Right cardiac atrium (tissue), 5 donors: ENCODE results near the gene NEK9. TPM values are rescaled to one million over a fixed set of nuclear protein-coding genes. Genes with fewer than 3 reads are reported as not detected.
"Not testable (repeated sequence)": the region's sequence is repeated elsewhere in the genome, so short reads cannot be mapped to it uniquely, and the experiment has no call there.

Experiments
- ATAC-seq, 2 donors: fragments of 200-7000 bp; cut with Tn5 transposase; one replicate each; pipeline versions ENCODE4 v1.8.0 to v1.9.1; 2020; ENCODE audit warnings: moderate library complexity in 2 of 2, mild to moderate bottlenecking in 1 of 2
- DNase-seq, 3 donors: peaks; one replicate each; pipeline ENCODE4 v3.0.0-alpha.2; 2020
- H3K27ac ChIP-seq: one replicate; pipeline ENCODE4 v1.5.1; 2013; ENCODE audit warnings: mild to moderate bottlenecking, low read length, control low read depth, moderate library complexity
- H3K27me3 ChIP-seq: one replicate; pipeline ENCODE4 v1.6.1; 2013; ENCODE audit not compliant: control insufficient read depth, insufficient read depth
- H3K4me1 ChIP-seq: one replicate; pipeline ENCODE4 v1.6.1; 2013; ENCODE audit warnings: low read length; ENCODE audit not compliant: control insufficient read depth, insufficient read depth
- H3K4me3 ChIP-seq: one replicate; pipeline ENCODE4 v1.5.1; 2013; ENCODE audit warnings: low read length, control low read depth
- H3K9me3 ChIP-seq: one replicate; pipeline ENCODE4 v1.6.1; 2013; ENCODE audit warnings: low read length; ENCODE audit not compliant: control insufficient read depth
- WGBS: extraction: QIAGEN DNeasy Blood & Tissue Kit; methylation state at CpG from one replicate; pipeline ENCODE4 v1.1.7; 2013; 5-methylcytosine and 5-hydroxymethylcytosine counted together
- intact Hi-C, 4 donors: fragments of 100-400 bp; cut with DNase I; formaldehyde crosslinking; loops; one replicate each; pipeline versions ENCODE4 v1.11.0 to v1.14.0; 2022 to 2023
- polyA plus RNA-seq: library from polyadenylated mRNA; stranded (reverse); fragments of 200-250 nt; gene quantifications from one replicate; pipeline ENCODE4 v1.2.3, GENCODE V29; 2013
- total RNA-seq, 4 donors: library from RNA; stranded (reverse); fragmentation: NEBNext Ultra II Directional; extraction: Animal tissue kit (Norgen Biotek cat#: 25700); gene quantifications; one replicate each; pipeline ENCODE4 v1.2.1, GENCODE V29; 2021
- donor health status: healthy with polysubstance abuse.
- donor health status: DM: no; HTN: yes; CAD: no.
- donor health status: DM: no; HTN: no; CAD: no.
- donor health status: DM: no; HTN: yes; CAD: no; lungs with severe emphysema.
- donor health status: DM: yes; HTN: yes; CAD: no.

The NEK9 gene
- total and polyA plus RNA-seq, 5 donors, result 48.5 to 129 (median 122) TPM

DNA sequence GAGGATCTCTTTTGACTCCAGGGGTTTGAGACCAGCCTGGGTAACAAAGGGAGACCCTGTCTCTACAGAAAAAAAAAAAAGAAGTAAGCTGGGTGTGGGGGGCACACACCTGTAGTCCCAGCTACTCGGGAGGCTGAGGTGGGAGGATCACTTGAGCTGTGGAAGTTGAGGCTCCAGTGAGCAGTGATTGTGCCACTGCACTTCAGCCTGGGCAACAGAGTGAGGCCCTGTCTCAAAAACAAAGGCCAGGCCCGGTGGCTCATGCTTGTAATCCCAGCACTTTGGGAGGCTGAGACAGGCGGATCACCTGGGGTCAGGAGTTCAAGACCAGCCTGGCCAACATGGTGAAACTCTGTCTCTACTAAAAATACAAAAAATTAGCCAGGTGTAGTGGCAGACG, 59.1 kb downstream of the NEK9 start:
- DNase-seq, H3K9me3 ChIP-seq, ATAC-seq, H3K4me1 ChIP-seq, H3K27me3 ChIP-seq, H3K4me3 ChIP-seq: not testable (repeated sequence)
- WGBS, result 81% methylated on average over 4 of the region's 4 CpGs
- H3K27ac ChIP-seq, result peak overlapping the region; percentile 83
- intact Hi-C loops, result loop anchor here in 1 of 4 donors (10.0 kb wide), 1 partner anchor 63 kb away; the partner anchor contains the start of gene EIF2B2

DNA sequence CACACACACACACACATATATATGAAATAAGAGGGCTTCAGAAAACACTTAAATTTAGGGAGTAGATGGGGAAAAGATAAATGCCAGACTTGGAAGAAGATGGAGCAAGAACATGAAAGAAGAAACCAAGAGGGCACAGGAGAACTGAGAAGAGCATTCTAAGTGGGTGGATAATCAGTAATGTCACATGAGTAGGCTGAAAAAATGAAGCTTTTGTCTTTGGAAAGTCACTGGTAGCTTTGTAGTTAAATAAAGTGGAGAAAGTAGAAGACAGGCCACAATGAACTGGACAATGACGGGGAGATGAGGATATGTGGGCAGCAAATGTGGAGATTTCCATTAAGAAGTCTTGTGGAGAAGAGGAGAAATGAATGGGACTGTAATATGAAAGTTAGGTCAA, 59.6 kb downstream of the NEK9 start:
- Histone ChIP-seq H3K4me3 (no peak overlapping the region), H3K27ac (no peak overlapping the region), H3K4me1 (peaks cover 4% of the 10 kb centered on the region), H3K27me3 (no peaks in the 10 kb centered on the region), H3K9me3 (no peaks in the 10 kb centered on the region)
- 89% methylated on average over 1 of the region's 1 CpG for WGBS
- no peak for DNase-seq
- intact Hi-C loops, result loop anchor here in 1 of 4 donors (10.0 kb wide), 1 partner anchor 62 kb away; the partner anchor contains the start of gene EIF2B2
- ATAC-seq, result no peak

DNA sequence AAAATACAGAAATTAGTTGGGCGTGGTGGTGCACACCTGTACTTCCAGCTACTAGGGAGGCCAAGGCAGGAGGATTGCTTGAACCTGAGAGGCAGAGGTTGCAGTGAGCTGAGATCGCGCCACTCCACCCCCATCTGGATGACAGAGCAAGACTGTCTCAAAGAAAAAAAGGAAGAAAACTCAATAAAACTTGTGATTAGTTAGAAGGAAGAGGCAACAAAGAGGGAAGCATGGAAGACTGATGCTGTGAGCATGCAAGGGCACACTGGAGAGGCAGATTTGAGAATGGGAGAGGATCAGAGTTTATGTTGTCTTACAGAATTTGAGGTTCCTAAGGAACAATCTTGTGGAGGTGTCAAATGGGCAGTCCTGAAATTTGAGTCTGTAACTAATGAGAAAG, 60.2 kb downstream of the NEK9 start:
- intact Hi-C loops, result loop anchor here in 1 of 4 donors (10.0 kb wide), 1 partner anchor 62 kb away; the partner anchor contains the start of gene EIF2B2
- ATAC-seq (no peak), DNase-seq (no peak)
- 99% methylated on average over 3 of the region's 3 CpGs for WGBS
- H3K27me3 ChIP-seq, result no peaks in the 10 kb centered on the region
- peaks cover 4% of the 10 kb centered on the region for H3K4me1 ChIP-seq
- no peak overlapping the region for H3K27ac ChIP-seq
- H3K4me3 ChIP-seq, result no peak overlapping the region
- H3K9me3 ChIP-seq, result no peaks in the 10 kb centered on the region

DNA sequence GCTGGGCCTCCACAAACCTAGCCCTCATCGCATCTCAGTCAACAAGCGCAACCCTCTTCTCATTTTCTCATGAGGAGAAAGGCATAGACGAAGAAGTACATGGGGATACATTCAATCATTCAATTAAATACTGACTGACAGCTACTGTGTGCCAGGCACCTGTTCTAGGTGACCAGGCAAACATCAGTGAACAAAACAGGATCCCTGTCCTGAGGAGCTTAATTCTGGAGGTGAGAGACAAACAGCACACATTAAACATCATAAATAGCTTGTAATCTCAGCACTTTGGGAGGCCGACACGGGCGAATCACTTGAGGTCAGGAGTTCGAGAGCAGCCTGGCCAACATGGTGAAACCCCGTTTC, 62.7 kb downstream of the NEK9 start:
- Histone ChIP-seq H3K4me1 (no peaks in the 10 kb centered on the region), H3K9me3 (no peaks in the 10 kb centered on the region), H3K27me3 (no peaks in the 10 kb centered on the region), H3K4me3 (peak overlapping the region; percentile 85), H3K27ac (no peak overlapping the region)
- intact Hi-C loops, result loop anchor here in 1 of 4 donors (10.0 kb wide), 1 partner anchor 59 kb away; the partner anchor contains the start of gene EIF2B2
- DNase-seq, result no peak
- ATAC-seq, result no peak
- WGBS, result 55% methylated on average over 8 of the region's 8 CpGs

DNA sequence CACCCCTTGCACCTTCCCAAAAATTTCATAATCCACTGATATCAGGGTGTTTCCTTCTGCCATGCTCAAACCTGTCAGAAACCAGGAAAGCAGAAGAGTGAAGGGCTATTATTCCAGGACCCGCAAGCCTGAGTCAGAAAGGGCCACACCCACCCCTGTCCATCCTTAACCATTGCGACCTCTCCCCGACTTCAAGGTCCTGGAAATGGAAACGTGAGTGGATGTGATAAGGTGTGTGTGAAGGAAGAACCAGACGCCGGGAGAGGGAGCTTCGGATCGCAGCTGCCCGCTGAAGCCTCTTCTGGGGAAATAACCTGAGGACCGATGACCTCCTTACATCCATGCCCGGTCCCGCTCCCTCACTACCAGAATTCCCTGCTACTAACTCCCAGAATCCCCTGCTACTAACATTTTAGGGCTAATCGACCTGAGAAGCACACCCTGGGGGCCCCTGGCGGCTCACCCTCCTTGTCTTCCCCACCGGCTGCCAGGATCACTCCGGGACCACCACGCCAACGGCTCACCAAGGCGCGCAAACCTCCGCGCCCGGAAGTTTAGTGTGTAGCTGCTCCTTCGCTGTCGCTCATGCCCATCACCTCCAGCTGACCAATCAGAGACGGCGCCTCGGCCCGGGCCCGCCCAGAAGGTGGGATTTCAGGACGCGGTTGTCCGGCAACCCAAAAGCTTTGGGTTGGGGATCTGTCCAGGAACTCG, 63.2 kb downstream of the NEK9 start, which contains the start of gene ACYP1:
TSS of gene ACYP1 (minus strand) at position 534 of the 714 bp plus-strand sequence. CDS start at position 63, 471 bp downstream.
- under 1% methylated on average over 34 of the region's 34 CpGs for WGBS
- Histone ChIP-seq H3K4me3 (peak within 1 kb of the TSS; percentile 85), H3K27me3 (no peaks in the 10 kb centered on the region), H3K27ac (peak within 1 kb of the TSS; percentile 43), H3K4me1 (no peaks in the 10 kb centered on the region), H3K9me3 (no peaks in the 10 kb centered on the region)
- intact Hi-C loops, result loop anchor here in 1 of 4 donors (10.0 kb wide), 1 partner anchor 59 kb away; the partner anchor contains the start of gene EIF2B2
- ATAC-seq (peak; percentile 97), DNase-seq (peak; percentile 92 to 97 (median 97))

DNA sequence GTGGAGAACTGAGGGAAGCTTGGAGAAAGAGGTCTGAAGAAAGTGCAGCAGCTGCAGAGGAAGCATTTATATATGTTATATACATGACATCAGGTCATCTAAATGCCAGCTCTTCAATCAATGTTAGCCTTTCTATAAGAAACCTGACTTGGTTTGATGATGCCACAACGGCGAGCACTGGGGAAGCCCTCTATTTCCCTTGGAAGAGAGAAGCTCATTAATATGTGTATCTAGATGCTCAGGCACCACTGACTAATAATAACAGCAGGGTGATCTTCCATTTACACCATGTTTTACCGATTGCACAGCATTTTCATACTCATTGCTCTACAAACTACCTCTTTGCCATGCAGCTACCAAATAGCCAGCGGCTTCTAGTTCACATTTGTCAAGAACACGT, 63.8 kb downstream of the NEK9 start:
- no peaks in the 10 kb centered on the region for H3K27me3 ChIP-seq
- H3K4me3 ChIP-seq, result peak overlapping the region; percentile 85
- no peaks in the 10 kb centered on the region for H3K4me1 ChIP-seq
- H3K9me3 ChIP-seq, result no peaks in the 10 kb centered on the region
- 36% methylated on average over 5 of the region's 5 CpGs for WGBS
- DNase-seq, result no peak
- no peak for ATAC-seq
- no peak overlapping the region for H3K27ac ChIP-seq
- intact Hi-C loops, result loop anchor here in 1 of 4 donors (10.0 kb wide), 1 partner anchor 58 kb away; the partner anchor contains the start of gene EIF2B2

DNA sequence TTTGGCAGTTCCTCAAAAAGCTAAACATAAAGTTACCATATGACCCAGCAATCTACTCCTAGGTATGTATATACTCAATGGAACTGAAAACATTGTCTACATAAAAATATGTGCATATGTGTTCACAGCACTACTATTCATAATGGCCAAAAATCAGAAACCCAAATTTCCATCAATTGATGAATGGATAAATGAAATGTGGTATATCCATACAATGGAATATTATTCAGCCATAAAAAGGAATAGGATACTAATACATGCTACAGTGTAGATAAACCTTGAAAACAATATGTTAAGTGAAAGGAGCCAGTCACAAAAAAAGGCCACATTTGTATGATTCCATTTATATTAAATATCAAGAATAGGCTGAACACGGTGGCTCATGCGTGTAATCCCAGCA, 66.4 kb downstream of the NEK9 start:
- no peaks in the 10 kb centered on the region for H3K9me3 ChIP-seq
- intact Hi-C loops, result loop anchor here in 1 of 4 donors (10.0 kb wide), 1 partner anchor 56 kb away; the partner anchor contains the start of gene EIF2B2
- H3K27me3 ChIP-seq, result no peaks in the 10 kb centered on the region
- H3K4me3 ChIP-seq, result no peak overlapping the region
- DNase-seq, result no peak
- no peaks in the 10 kb centered on the region for H3K4me1 ChIP-seq
- no peak overlapping the region for H3K27ac ChIP-seq
- WGBS, result 72% methylated on average over 2 of the region's 2 CpGs
- ATAC-seq, result no peak

DNA sequence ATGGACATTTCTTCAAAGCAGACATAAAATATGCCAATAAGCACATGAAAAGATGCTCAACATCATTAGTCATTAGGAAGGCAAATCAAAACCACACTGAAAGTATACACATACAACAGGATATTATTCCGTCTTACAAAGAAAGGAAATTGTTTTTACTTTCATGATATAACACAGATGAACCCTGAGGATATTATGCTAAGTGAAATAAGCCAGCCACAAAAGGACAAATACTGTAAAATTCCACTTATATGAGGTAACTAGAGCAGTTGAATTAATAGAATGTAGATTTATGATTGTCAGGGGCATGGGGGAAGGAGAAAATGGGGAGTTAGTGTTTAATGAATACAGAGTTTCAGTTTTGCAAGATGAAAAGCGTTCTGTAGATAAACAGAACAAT, 67.2 kb downstream of the NEK9 start:
- H3K27ac ChIP-seq, result no peak overlapping the region
- ATAC-seq (no peak), DNase-seq (no peak)
- no peak overlapping the region for H3K4me3 ChIP-seq
- intact Hi-C loops, result loop anchor here in 1 of 4 donors (10.0 kb wide), 1 partner anchor 55 kb away; the partner anchor contains the start of gene EIF2B2
- no peaks in the 10 kb centered on the region for H3K27me3 ChIP-seq
- no peaks in the 10 kb centered on the region for H3K4me1 ChIP-seq
- WGBS, result 79% methylated on average over 2 of the region's 2 CpGs
- H3K9me3 ChIP-seq, result no peaks in the 10 kb centered on the region

DNA sequence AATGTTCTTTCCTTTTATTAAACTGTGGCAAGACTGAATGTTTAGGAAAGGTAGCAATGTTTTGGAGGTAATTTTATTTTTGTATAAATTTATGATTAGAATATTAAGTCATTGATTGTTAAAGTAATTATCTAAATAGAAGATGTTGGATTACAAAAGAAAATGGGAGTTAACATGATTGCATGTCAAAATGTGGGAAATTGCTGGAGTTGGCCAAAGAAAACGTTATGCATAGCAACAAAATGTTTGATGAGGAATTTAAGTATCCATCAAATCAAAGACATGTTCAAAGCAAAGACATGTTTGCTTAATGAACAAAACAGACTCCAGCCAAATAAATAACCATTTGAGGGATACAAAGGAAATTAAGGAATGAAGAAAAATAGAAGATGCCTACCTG, 72.4 kb downstream of the NEK9 start:
- H3K4me1 ChIP-seq, result no peaks in the 10 kb centered on the region
- intact Hi-C loops, result no loop called here
- DNase-seq (no peak), ATAC-seq (no peak)
- no peaks in the 10 kb centered on the region for H3K9me3 ChIP-seq
- no peaks in the 10 kb centered on the region for H3K27me3 ChIP-seq
- 58% methylated on average over 1 of the region's 1 CpG for WGBS
- no peak overlapping the region for H3K4me3 ChIP-seq
- no peak overlapping the region for H3K27ac ChIP-seq

DNA sequence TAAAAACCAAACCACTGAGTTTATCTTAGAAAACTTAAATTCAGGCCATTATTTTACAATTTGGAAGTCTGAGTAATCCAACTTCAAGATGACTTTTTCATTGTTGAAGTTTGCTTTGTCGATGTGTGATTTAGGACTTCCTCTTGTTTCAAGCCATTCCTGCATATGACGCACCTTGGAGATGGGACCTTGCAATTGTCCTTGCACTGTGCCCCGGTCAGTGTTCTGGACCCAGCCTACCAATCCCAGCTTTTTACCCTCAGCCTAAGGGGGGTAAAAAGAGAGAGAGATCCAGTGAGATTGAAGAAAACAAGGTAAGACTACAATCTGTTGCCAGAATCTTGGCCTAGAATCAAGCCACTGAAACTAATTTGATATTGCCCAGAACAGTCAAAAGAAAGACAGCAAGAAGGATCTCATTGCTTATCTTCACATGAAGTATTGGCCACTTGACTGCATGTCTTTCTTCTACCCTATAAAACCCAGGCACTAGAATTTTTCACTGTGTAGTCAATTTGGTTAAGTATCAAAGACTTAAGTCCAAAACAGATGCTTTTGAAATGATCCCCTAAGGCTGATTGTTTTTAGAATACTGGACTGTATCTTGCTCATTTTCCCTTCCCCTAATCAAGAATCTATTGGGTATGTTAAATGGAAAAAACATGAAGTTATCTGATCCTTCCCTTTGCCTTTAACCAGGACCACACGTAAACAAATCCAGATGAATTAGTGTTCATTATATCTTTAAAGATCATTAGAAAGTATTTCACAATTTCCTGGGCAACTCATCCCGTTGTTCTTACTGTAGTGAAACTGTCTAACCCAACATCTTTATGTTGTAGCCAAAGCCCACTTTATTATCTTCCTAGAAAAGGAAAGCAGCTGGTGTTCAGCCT, 73.2 kb downstream of the NEK9 start:
- Histone ChIP-seq H3K27ac (no peak overlapping the region), H3K4me1 (no peaks in the 10 kb centered on the region), H3K4me3 (no peak overlapping the region), H3K9me3 (no peaks in the 10 kb centered on the region), H3K27me3 (no peaks in the 10 kb centered on the region)
- ATAC-seq (no peak), DNase-seq (no peak)
- intact Hi-C loops, result no loop called here
- WGBS, result 66% methylated on average over 5 of the region's 5 CpGs

DNA sequence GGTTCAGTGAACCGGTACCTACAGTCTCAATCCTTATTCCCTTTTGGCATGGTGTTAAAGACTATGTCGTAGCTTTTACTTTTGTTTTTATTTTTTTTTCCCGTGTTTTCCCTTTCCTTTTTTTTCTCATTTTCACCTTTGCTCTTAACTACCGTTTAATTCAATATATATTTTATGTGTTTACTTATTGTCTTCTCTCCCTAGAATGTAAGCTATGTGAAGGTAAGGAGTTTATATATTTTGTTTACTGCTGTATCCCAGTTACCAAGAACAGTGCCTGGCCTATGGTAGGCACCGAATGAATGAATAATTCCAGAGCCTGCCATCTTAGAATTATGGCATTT, 75.3 kb downstream of the NEK9 start:
- H3K4me1 ChIP-seq, result no peaks in the 10 kb centered on the region
- no peak overlapping the region for H3K27ac ChIP-seq
- H3K9me3 ChIP-seq, result no peaks in the 10 kb centered on the region
- DNase-seq (no peak), ATAC-seq (no peak)
- intact Hi-C loops, result no loop called here
- peak overlapping the region; percentile 70 for H3K4me3 ChIP-seq
- no peaks in the 10 kb centered on the region for H3K27me3 ChIP-seq
- 29% methylated on average over 5 of the region's 5 CpGs for WGBS
